Hepatocyte (in vitro differentiated cells): ENCODE data around the gene SPRY1. TPM values are rescaled to one million over a fixed set of nuclear protein-coding genes. Genes with fewer than 3 reads are reported as not detected.
A peak's percentile ranks its signal among the peaks of the same experiment; 100 is the strongest.

Source experiments
- DNase-seq: peaks from one replicate; pipeline ENCODE4 v3.0.0-alpha.2; 2016; ENCODE audit warnings: low spot score
- H2AFZ ChIP-seq: fragments of 200-600 bp; sonication (generic); 2 replicates; pipeline ENCODE4 v1.6.0; 2016; ENCODE audit warnings: antibody characterized with exemption, mild to moderate bottlenecking
- H3K27ac ChIP-seq: fragments of 200-600 bp; sonication (generic); 2 replicates; pipeline ENCODE4 v1.5.1; 2016; ENCODE audit warnings: mild to moderate bottlenecking
- H3K27me3 ChIP-seq: fragments of 200-600 bp; sonication (generic); 2 replicates; pipeline ENCODE4 v1.6.1; 2016
- H3K36me3 ChIP-seq: fragments of 200-600 bp; sonication (generic); replicated peaks from 2 replicates; pipeline ENCODE4 v1.5.1; 2016; ENCODE audit warnings: low read depth; ENCODE audit not compliant: insufficient read depth
- H3K4me1 ChIP-seq: fragments of 200-600 bp; sonication (generic); 2 replicates; pipeline ENCODE4 v1.5.1; 2016; ENCODE audit warnings: mild to moderate bottlenecking, moderate library complexity; ENCODE audit not compliant: insufficient read depth
- H3K4me2 ChIP-seq: fragments of 200-600 bp; sonication (generic); 2 replicates; pipeline ENCODE4 v1.6.0; 2016
- H3K4me3 ChIP-seq: fragments of 200-600 bp; sonication (generic); 2 replicates; pipeline ENCODE4 v1.5.1; 2016; ENCODE audit warnings: mild to moderate bottlenecking
- H3K79me2 ChIP-seq: fragments of 200-600 bp; sonication (generic); 2 replicates; pipeline ENCODE4 v1.6.0; 2017; ENCODE audit warnings: mild to moderate bottlenecking
- H3K9me2 ChIP-seq: fragments of 200-600 bp; sonication (generic); replicated peaks from 2 replicates; pipeline ENCODE4 v1.6.0; 2017; ENCODE audit warnings: mild to moderate bottlenecking; ENCODE audit not compliant: insufficient read depth
- H3K9me3 ChIP-seq: fragments of 200-600 bp; sonication (generic); 2 replicates; pipeline ENCODE4 v1.5.1; 2016; ENCODE audit warnings: low read depth, mild to moderate bottlenecking
- H4K20me1 ChIP-seq: fragments of 200-600 bp; sonication (generic); 2 replicates; pipeline ENCODE4 v1.6.0; 2016; ENCODE audit warnings: mild to moderate bottlenecking; ENCODE audit not compliant: insufficient read depth, poor library complexity, severe bottlenecking
- EZH2 ChIP-seq: fragments of 200-600 bp; sonication (generic); IDR thresholded peaks from 2 replicates; pipeline ENCODE4 v1.6.1; 2016; ENCODE audit warnings: antibody characterized with exemption, mild to moderate bottlenecking, borderline replicate concordance
- EZH2phosphoT487 ChIP-seq: fragments of 200-600 bp; sonication (generic); IDR thresholded peaks from one replicate; pipeline ENCODE4 v1.6.1; 2018; ENCODE audit warnings: antibody characterized with exemption, mild to moderate bottlenecking, low read depth, moderate library complexity; ENCODE audit not compliant: unreplicated experiment, severe bottlenecking
- WGBS: methylation state at CpG from one replicate; pipeline ENCODE4 v1.1.6; 2016; ENCODE audit warnings: low lambda C conversion rate; ENCODE audit errors: missing lambda C conversion rate; 5-methylcytosine and 5-hydroxymethylcytosine counted together
- polyA plus RNA-seq: library from polyadenylated mRNA; unstranded; fragments of >200 nt; fragmentation: Nextera tagmentation; extraction: Ambion mirVana; gene quantifications from 2 replicates; pipeline ENCODE4 v1.2.1, GENCODE V29; 2016
- total RNA-seq: library from RNA; depleted of rRNA; stranded (reverse); fragments of >200 nt; gene quantifications from 2 replicates; pipeline ENCODE4 v1.2.3, GENCODE V29; 2014
- TF ChIP-seq, protein P1 (sequence below): fragments of 200-600 bp; sonication (generic); IDR thresholded peaks from 2 replicates; pipeline ENCODE4 v1.5.1; 2016; ENCODE audit warnings: antibody characterized with exemption, mild to moderate bottlenecking; ENCODE audit not compliant: poor library complexity

The SPRY1 gene
- total and polyA plus RNA-seq, 2 experiments from 2014 or later, result 37.7 to 40.1 TPM

DNA sequence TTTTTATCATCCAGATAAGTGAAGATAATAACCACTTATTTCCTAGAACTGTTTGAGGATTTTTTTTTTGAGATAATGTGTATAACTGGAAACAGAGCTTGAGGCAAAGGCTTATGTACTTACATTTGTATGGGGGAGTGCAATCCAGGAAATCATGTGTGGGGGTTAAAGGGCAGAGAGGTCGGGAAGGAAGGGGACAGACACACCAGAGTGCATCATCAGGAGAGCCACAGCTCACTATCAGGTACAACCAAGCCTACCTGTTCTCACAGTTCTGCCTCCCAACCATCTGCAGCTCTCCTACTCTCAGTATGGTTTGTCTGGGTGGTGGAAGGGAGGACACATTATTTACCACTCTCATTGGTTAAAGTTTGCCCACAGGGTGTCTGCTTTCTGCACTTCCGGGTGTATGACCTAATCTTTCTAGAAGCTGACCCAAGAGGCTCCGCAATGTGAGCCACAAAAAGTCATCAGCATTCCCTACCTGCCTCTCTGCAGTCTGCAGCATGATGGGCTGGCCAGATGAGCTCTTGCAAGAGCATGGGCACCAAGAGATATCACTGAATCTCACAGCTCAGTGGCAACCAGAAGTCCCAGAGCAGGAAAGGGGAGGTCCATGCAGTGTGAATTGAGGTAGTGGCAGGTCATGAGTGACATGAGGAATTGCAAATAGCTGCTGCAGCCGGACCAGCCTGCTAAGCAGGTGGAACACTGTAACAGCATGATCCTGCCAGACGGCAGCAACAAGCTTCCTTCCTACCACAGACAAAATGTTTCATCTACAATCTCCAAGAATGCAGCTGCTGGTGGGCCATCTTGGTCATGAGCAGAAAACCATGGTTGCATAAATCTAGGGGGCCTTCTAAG, 36.9 kb upstream of the SPRY1 start:
- peaks cover 4% of the 10 kb centered on the region for H3K9me3 ChIP-seq
- H3K27ac ChIP-seq, result no peak overlapping the region
- no peaks in the 10 kb centered on the region for H3K4me1 ChIP-seq
- no peak for DNase-seq
- WGBS, result 67% methylated on average over 5 of the region's 5 CpGs
- TF ChIP-seq, protein P1, sequence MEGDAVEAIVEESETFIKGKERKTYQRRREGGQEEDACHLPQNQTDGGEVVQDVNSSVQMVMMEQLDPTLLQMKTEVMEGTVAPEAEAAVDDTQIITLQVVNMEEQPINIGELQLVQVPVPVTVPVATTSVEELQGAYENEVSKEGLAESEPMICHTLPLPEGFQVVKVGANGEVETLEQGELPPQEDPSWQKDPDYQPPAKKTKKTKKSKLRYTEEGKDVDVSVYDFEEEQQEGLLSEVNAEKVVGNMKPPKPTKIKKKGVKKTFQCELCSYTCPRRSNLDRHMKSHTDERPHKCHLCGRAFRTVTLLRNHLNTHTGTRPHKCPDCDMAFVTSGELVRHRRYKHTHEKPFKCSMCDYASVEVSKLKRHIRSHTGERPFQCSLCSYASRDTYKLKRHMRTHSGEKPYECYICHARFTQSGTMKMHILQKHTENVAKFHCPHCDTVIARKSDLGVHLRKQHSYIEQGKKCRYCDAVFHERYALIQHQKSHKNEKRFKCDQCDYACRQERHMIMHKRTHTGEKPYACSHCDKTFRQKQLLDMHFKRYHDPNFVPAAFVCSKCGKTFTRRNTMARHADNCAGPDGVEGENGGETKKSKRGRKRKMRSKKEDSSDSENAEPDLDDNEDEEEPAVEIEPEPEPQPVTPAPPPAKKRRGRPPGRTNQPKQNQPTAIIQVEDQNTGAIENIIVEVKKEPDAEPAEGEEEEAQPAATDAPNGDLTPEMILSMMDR, result no peak
- TF ChIP-seq EZH2phosphoT487 (no peak), EZH2 (no peak)
- no peaks in the 10 kb centered on the region for H3K79me2 ChIP-seq
- H4K20me1 ChIP-seq, result no peaks in the 10 kb centered on the region
- H3K9me2 ChIP-seq, result no peaks in the 10 kb centered on the region
- H3K4me3 ChIP-seq, result no peak overlapping the region
- no peak overlapping the region for H2AFZ ChIP-seq
- H3K27me3 ChIP-seq, result no peaks in the 10 kb centered on the region
- no peak overlapping the region for H3K4me2 ChIP-seq
- H3K36me3 ChIP-seq, result no peaks in the 10 kb centered on the region

DNA sequence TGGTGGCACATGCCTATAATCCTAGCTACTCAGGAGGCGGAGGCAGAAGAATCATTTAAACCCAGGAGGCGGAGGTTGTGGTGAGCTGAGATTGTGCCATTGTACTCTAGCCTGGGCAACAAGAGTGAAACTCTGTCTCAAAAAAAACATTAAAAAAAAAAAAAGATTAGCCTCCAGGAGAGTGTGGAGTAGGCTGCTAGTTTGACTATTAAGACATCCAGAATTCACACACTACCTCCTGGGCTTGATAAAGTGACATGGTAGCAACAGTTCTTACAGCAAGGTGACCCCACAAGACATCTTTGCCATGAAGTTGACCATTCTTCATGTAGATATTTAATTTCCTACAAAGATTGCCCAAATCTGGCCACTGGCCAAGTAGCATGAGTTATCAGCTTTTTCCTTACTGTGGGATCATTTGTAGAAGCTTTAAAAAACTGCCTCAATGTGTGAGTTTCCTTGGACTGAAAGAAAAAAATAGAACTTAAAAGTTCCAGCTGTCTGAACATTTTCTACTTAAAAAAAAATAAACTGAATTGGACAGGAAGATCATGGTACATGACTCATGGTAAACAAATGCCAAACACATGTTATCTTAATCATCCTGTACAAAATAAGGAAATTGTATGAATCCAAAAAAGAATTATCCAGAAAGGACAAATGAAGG, 35.3 kb upstream of the SPRY1 start:
- Histone ChIP-seq H3K27me3 (no peaks in the 10 kb centered on the region), H3K4me1 (no peaks in the 10 kb centered on the region), H3K27ac (peak overlapping the region; percentile 5), H3K4me2 (no peak overlapping the region), H3K9me3 (peaks cover 4% of the 10 kb centered on the region), H4K20me1 (no peaks in the 10 kb centered on the region), H3K36me3 (no peaks in the 10 kb centered on the region), H3K4me3 (no peak overlapping the region), H3K79me2 (no peaks in the 10 kb centered on the region), H2AFZ (no peak overlapping the region), H3K9me2 (no peaks in the 10 kb centered on the region)
- DNase-seq, result peak; percentile 28
- TF ChIP-seq EZH2, result no peak
- WGBS, result 91% methylated on average over 2 of the region's 2 CpGs

DNA sequence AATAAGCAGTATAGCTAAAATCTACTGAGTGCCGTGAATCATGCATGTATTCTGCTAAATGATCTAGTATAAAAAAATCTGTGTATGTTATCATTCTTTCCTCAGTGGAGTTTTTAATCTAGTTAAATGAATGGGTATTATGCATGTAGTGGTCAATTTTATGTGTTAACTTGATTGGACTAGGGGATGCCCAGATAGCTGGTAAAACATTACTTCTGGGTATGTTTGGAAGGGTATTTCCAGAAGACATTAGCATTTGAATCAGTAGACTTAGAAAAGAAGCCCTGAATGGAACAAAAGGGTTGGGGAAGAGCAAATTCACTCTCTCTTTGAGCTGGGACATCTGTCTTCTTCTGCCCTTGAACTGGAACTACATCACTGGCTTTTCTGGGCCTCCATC, 34.5 kb upstream of the SPRY1 start:
- no peak overlapping the region for H3K4me3 ChIP-seq
- no peaks in the 10 kb centered on the region for H4K20me1 ChIP-seq
- DNase-seq, result no peak
- H3K9me2 ChIP-seq, result no peaks in the 10 kb centered on the region
- TF ChIP-seq, protein P1, result no peak
- no peak for TF ChIP-seq EZH2phosphoT487
- no peak for TF ChIP-seq EZH2
- no peak overlapping the region for H2AFZ ChIP-seq
- H3K4me2 ChIP-seq, result no peak overlapping the region
- H3K27ac ChIP-seq, result no peak overlapping the region
- peaks cover 4% of the 10 kb centered on the region for H3K9me3 ChIP-seq
- no peaks in the 10 kb centered on the region for H3K36me3 ChIP-seq
- WGBS, result 92% methylated on average over 1 of the region's 1 CpG
- no peaks in the 10 kb centered on the region for H3K27me3 ChIP-seq
- H3K4me1 ChIP-seq, result no peaks in the 10 kb centered on the region
- H3K79me2 ChIP-seq, result no peaks in the 10 kb centered on the region

DNA sequence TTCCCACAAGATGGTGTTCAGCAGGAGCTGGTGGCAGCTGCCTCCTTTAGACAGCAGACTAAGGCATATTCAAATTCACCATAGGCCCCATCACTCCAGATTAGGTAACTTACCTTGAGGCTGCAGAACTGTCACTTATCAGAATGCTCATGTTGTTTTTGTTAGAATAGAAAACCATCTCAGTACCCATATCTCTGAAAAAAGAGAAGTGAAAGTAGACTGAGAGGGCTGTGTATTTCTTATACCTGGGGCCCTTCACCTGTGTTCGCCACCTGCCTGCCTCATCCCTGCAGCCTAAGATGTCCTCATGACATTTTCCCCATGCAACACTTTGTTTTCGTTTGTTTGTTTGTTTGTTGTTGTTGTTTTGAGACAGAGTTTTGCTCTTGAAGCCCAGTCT, 32.9 kb upstream of the SPRY1 start:
- TF ChIP-seq EZH2phosphoT487 (no peak), EZH2 (no peak)
- TF ChIP-seq, protein P1, result no peak
- H3K27ac ChIP-seq, result no peak overlapping the region
- no peak for DNase-seq

More for the DNA sequence above, 32.9 kb upstream of the SPRY1 start:
- H4K20me1 ChIP-seq, result no peaks in the 10 kb centered on the region
- no peaks in the 10 kb centered on the region for H3K79me2 ChIP-seq
- H2AFZ ChIP-seq, result no peak overlapping the region
- H3K9me2 ChIP-seq, result no peaks in the 10 kb centered on the region
- no peaks in the 10 kb centered on the region for H3K4me1 ChIP-seq
- no peak overlapping the region for H3K4me2 ChIP-seq
- no peaks in the 10 kb centered on the region for H3K36me3 ChIP-seq
- no peaks in the 10 kb centered on the region for H3K27me3 ChIP-seq
- WGBS, result 89% methylated on average over 2 of the region's 2 CpGs
- H3K9me3 ChIP-seq, result peaks cover 4% of the 10 kb centered on the region
- no peak overlapping the region for H3K4me3 ChIP-seq
